Bronchial epithelial cell (primary cell): Measurements from ENCODE around the gene SLC25A47. TPM values are rescaled to one million over a fixed set of nuclear protein-coding genes. Genes with fewer than 3 reads are reported as not detected.
"Not testable (repeated sequence)": the region's sequence is repeated elsewhere in the genome, so short reads cannot be mapped to it uniquely, and the experiment has no call there.

Experiments used
- DNase-seq: peaks from one replicate; pipeline ENCODE4 v3.0.0-alpha.2; 2010; ENCODE audit warnings: low read depth
- FAIRE-seq: peaks from 2 replicates; lab custom pipeline; 2011; peaks lifted over from hg19 to GRCh38; lab: Jason Lieb, UNC
- H3K27me3 ChIP-seq: 2 replicates; pipeline ENCODE4 v1.5.1; 2011; ENCODE audit warnings: low read length; ENCODE audit not compliant: control insufficient read depth, insufficient read depth
- H3K36me3 ChIP-seq: 2 replicates; pipeline ENCODE4 v1.5.1; 2011; ENCODE audit warnings: low read length; ENCODE audit not compliant: control insufficient read depth, insufficient read depth
- H3K4me3 ChIP-seq: 2 replicates; pipeline ENCODE4 v1.5.1; 2011; ENCODE audit warnings: mild to moderate bottlenecking, low read depth, low read length, control low read depth
- CTCF ChIP-seq: IDR thresholded peaks from 2 replicates; pipeline ENCODE4 v1.5.1; 2011; ENCODE audit warnings: mild to moderate bottlenecking, moderate library complexity, low read length, control low read depth, inconsistent platforms; ENCODE audit not compliant: insufficient read depth, severe bottlenecking
- total RNA-seq: library from RNA; depleted of rRNA; stranded (reverse); fragments of >200 nt; gene quantifications from 2 replicates; pipeline ENCODE4 v1.2.1, GENCODE V29; 2014

SLC25A47 gene
- total RNA-seq, 1 donor from 2014 or later = not detected

DNA sequence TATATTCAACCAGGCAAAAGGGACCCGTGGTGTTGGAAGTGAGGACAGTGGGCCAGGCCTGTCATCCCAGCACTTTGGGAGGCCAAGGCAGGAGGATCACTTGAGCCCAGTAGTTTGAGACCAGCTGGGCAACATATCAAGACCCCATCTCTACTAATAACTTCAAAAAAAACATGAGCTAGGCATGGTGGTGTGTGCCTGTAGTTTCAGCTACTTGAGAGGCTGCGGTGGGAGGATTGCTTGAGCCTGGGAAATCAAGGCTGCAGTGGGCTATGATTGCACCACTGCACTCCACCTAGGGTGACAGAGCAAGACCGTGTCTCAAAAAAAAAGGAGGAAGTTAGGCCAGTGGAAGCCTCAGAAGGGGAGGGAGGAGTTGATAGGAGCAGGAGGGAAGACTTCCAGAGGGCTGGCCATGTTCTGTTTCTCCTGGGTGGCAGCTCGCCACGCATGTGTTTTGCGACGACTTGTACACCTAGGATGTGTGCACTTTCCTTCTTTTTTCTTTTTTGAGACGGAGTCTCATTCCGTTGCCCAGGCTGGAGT, 27.0 kb upstream of the SLC25A47 start:
- H3K36me3 ChIP-seq = peaks cover 4% of the 10 kb centered on the region
- H3K27me3 ChIP-seq = no peaks in the 10 kb centered on the region
- DNase-seq (no peak), FAIRE-seq (no peak)
- no peak for TF ChIP-seq CTCF
- H3K4me3 ChIP-seq = no peak overlapping the region

- H3K36me3 ChIP-seq, H3K4me3 ChIP-seq, DNase-seq, H3K27me3 ChIP-seq, FAIRE-seq: not testable (repeated sequence)
Observed at GRCh38 chr14:100296729-100297128, 26.4 kb upstream of the SLC25A47 start.

GRCh38 chr14:100297320-100298300, 25.5 kb upstream of the SLC25A47 start:
- Histone ChIP-seq H3K4me3 (no peak overlapping the region), H3K27me3 (no peaks in the 10 kb centered on the region), H3K36me3 (peaks cover 2% of the 10 kb centered on the region)
- no peak for DNase-seq
- FAIRE-seq = no peak
- TF ChIP-seq CTCF = no peak

DNA sequence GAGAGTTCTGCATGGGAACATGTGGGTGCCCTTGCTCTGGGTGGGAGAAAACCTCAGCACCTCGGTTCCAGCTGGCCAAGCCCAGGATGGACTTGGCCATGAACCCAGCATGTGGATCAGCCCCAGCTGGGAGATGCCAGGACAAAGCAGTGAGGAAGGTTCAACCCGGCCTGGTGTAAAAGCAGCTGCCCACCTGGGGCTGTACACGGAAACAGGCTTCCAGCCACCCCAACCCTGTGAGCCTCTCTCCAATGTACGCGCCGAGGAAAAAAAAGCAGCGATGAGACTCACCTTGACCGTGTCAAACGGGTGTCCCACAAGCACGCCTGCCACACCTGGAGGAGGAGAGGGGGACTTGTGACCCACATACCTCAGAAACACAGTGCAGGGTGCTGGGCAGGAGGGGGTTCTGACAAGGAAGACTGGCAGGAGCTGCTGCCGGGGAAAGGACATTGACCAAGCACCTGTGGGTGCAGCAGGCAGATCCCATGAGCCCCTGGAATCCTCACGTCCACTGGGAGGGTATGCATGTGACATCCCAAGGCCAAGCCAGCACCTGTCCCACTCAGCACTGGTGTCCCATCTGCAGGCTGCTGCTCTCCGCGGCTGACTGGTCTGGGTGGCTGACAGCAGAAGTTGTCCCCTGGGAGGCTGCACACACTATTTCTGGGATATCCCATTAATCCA, 24.4 kb upstream of the SLC25A47 start:
- no peaks in the 10 kb centered on the region for H3K27me3 ChIP-seq
- no peak overlapping the region for H3K4me3 ChIP-seq
- no peak for DNase-seq
- no peak for TF ChIP-seq CTCF
- no peak for FAIRE-seq
- H3K36me3 ChIP-seq = peaks cover 2% of the 10 kb centered on the region

DNA sequence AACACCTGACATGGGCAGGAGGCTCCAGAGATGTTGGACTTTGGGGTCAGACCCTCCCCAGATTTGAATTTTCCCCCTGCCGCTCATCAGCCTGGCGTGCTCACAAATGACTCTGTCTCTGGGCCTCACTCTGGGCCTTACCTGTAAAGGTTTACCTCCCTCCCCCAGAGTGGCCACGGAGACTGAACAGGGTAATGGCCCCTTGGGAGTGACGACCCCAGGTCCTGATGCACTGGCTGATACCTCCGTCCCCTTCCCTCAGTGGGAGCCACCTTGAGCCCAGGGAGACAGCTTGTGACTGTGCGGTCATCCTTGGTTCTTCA, 23.9 kb upstream of the SLC25A47 start:
- H3K36me3 ChIP-seq = peaks cover 2% of the 10 kb centered on the region
- H3K27me3 ChIP-seq = no peaks in the 10 kb centered on the region
- no peak overlapping the region for H3K4me3 ChIP-seq
- no peak for TF ChIP-seq CTCF
- no peak for FAIRE-seq
- DNase-seq = no peak

DNA sequence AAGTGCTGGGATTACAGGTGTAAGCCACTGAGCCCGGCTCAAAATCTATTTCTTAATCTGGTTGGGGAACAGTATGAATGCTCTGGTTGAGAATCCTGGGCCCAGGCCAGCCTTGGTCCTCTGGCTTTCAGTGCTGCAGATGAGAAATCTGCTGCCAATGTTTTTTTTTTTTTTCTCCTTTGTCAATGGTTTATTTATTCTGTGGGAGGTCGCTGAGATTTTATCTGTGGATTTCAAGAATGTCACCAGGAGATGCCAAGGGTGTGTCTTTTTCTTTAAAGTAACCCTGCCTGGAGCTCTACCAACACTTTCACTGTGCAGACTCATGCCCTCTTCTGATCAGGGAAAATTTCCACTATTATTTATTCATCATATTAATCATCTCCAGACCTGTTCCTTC, 20.5 kb upstream of the SLC25A47 start:
- no peak for DNase-seq
- Histone ChIP-seq H3K4me3 (no peak overlapping the region), H3K36me3 (peaks cover 2% of the 10 kb centered on the region), H3K27me3 (no peaks in the 10 kb centered on the region)
- TF ChIP-seq CTCF = no peak
- no peak for FAIRE-seq
